ENCODE data around the gene PAGE4. TPM values are rescaled to one million over a fixed set of nuclear protein-coding genes. Genes with fewer than 3 reads are reported as not detected.

The PAGE4 gene
- total RNA-seq, 5 donors from 2014 or later (not counting 1 experiment from before 2014, with no cell fraction given) = not detected

GRCh38 chrX:49878128-49878833 is 49.2 kb downstream of the PAGE4 start:
- POLR2A ChIA-PET = interaction anchor here in 1 of 2 donors (0.5 kb wide), 1 partner anchor 606 kb away, joined by 3 read pairs; no protein-coding TSS in a partner anchor
- 78% methylated on average over 4 of the region's 28 CpGs for WGBS (ENCODE audit: insufficient coverage)

GRCh38 chrX:49878834-49879655 is 49.9 kb downstream of the PAGE4 start, which contains the start of gene USP27X:
TSS of gene USP27X (plus strand) at chrX:49879484. CDS start at chrX:49880308, 824 bp downstream.
- WGBS (ENCODE audit: insufficient coverage) = 0% methylated on average over 10 of the region's 60 CpGs
- peaks cover 0 to 29% of the 10 kb centered on the region in 2 experiments for H3K4me1 ChIP-seq (ENCODE audit: control insufficient read depth in 1 of 2, extremely low read depth in 1 of 2, insufficient read depth in 2 of 2, low read length in 2 of 2)
- Mint-ChIP-seq H3K4me1 (peaks cover 22 to 39% (median 30%) of the 10 kb centered on the region in 3 donors), H3K9me3 (no peaks in the 10 kb centered on the region), H3K27me3 (peaks cover 0 to 4% of the 10 kb centered on the region in 2 donors), H3K36me3 (peaks cover 4% of the 10 kb centered on the region), H3K4me3 (peak within 1 kb of the TSS; percentile 78 to 86 (median 79)), H3K27ac (peak within 1 kb of the TSS; percentile 79 to 84)
- H3K4me3 ChIP-seq (ENCODE audit: control insufficient read depth in 1 of 2, extremely low read depth in 1 of 2, low read length in 1 of 2) = peak within 1 kb of the TSS; percentile 27 to 58
- H3K9me3 ChIP-seq = no peaks in the 10 kb centered on the region
- no peaks in the 10 kb centered on the region for H3K27me3 ChIP-seq (replicated peaks in 1 of 2; ENCODE audit: control insufficient read depth in 2 of 2, extremely low read depth in 1 of 2, insufficient read depth in 2 of 2, low read length in 1 of 2)
- ATAC-seq (replicated peaks in 1 of 4) = peak; percentile 90 to 93 (median 92)
- ChIA-PET POLR2A (no interaction called here), CTCF (interaction anchor here (0.6 to 1.8 kb wide), 4 partner anchors 42 to 521 kb away, joined by 3 to 8 read pairs (median 4); partner anchors contain the start of gene CLCN5 (in 1 of the 2))
- no peaks in the 10 kb centered on the region for H3K36me3 ChIP-seq (ENCODE audit: control insufficient read depth in 2 of 2, extremely low read depth in 1 of 2, insufficient read depth in 1 of 2, low read length in 1 of 2)
- DNase-seq = peak; percentile 60 to 88 (median 76)
- H3K27ac ChIP-seq (ENCODE audit: low read length) = peak within 1 kb of the TSS; percentile 52

More at GRCh38 chrX:49878128-49878833, 49.2 kb downstream of the PAGE4 start:
- H3K27me3 Mint-ChIP-seq = peaks cover 0 to 4% of the 10 kb centered on the region in 2 donors
- H3K27me3 ChIP-seq (replicated peaks in 1 of 2; ENCODE audit: control insufficient read depth in 2 of 2, extremely low read depth in 1 of 2, insufficient read depth in 2 of 2, low read length in 1 of 2) = no peaks in the 10 kb centered on the region
- H3K4me1 Mint-ChIP-seq = peaks cover 22 to 37% (median 30%) of the 10 kb centered on the region in 3 donors
- peaks cover 0 to 29% of the 10 kb centered on the region in 2 experiments for H3K4me1 ChIP-seq (ENCODE audit: control insufficient read depth in 1 of 2, extremely low read depth in 1 of 2, insufficient read depth in 2 of 2, low read length in 2 of 2)
- H3K9me3 Mint-ChIP-seq = no peaks in the 10 kb centered on the region
- H3K4me3 ChIP-seq (ENCODE audit: control insufficient read depth in 1 of 2, extremely low read depth in 1 of 2, low read length in 1 of 2) = peak overlapping the region; percentile 27 to 58
- H3K9me3 ChIP-seq = no peaks in the 10 kb centered on the region
- no peaks in the 10 kb centered on the region for H3K36me3 ChIP-seq (ENCODE audit: control insufficient read depth in 2 of 2, extremely low read depth in 1 of 2, insufficient read depth in 1 of 2, low read length in 1 of 2)
- H3K27ac Mint-ChIP-seq = peak overlapping the region; percentile 63 to 78
- ATAC-seq (replicated peaks in 1 of 4) = no peak
- CTCF ChIA-PET = interaction anchor here in 1 of 2 donors (0.9 to 1.4 kb wide), 2 partner anchors 117 to 688 kb away, joined by 3 read pairs; no protein-coding TSS in a partner anchor
- H3K36me3 Mint-ChIP-seq = peaks cover 4% of the 10 kb centered on the region
- peak overlapping the region; percentile 52 for H3K27ac ChIP-seq (ENCODE audit: low read length)
- peak in 1 of 35 experiments; percentile 3 for DNase-seq
- H3K4me3 Mint-ChIP-seq = peak overlapping the region; percentile 68 to 78 (median 74)

GRCh38 chrX:49879656-49880277 is 50.7 kb downstream of the PAGE4 start:
- no peaks in the 10 kb centered on the region for H3K36me3 ChIP-seq (ENCODE audit: control insufficient read depth in 2 of 2, extremely low read depth in 1 of 2, insufficient read depth in 1 of 2, low read length in 1 of 2)
- H3K36me3 Mint-ChIP-seq = peaks cover 4% of the 10 kb centered on the region
- H3K27ac Mint-ChIP-seq = peak overlapping the region; percentile 79 to 84
- H3K4me1 Mint-ChIP-seq = peaks cover 22 to 42% (median 34%) of the 10 kb centered on the region in 3 donors
- peaks cover 0 to 29% of the 10 kb centered on the region in 2 experiments for H3K4me1 ChIP-seq (ENCODE audit: control insufficient read depth in 1 of 2, extremely low read depth in 1 of 2, insufficient read depth in 2 of 2, low read length in 2 of 2)
- peak overlapping the region; percentile 23 for H3K27ac ChIP-seq (ENCODE audit: low read length)
- H3K27me3 ChIP-seq (replicated peaks in 1 of 2; ENCODE audit: control insufficient read depth in 2 of 2, extremely low read depth in 1 of 2, insufficient read depth in 2 of 2, low read length in 1 of 2) = no peaks in the 10 kb centered on the region
- peak in 2 of 35 experiments; percentile 7 to 24 for DNase-seq
- no peaks in the 10 kb centered on the region for H3K9me3 ChIP-seq
- peak overlapping the region in 1 of 2 donors; percentile 58 for H3K4me3 ChIP-seq (ENCODE audit: control insufficient read depth in 1 of 2, extremely low read depth in 1 of 2, low read length in 1 of 2)
- CTCF ChIA-PET = interaction anchor here in 1 of 2 donors (1.4 to 1.8 kb wide), 2 partner anchors 43 to 118 kb away, joined by 3 to 8 read pairs; partner anchors contain the start of gene CLCN5
- no peaks in the 10 kb centered on the region for H3K9me3 Mint-ChIP-seq
- peaks cover 0 to 4% of the 10 kb centered on the region in 2 donors for H3K27me3 Mint-ChIP-seq
- POLR2A ChIA-PET = no interaction called here
- peak overlapping the region; percentile 78 to 86 (median 79) for H3K4me3 Mint-ChIP-seq
- peak; percentile 6 to 43 (median 29) for ATAC-seq (replicated peaks in 1 of 4)
- WGBS (ENCODE audit: insufficient coverage) = 0% methylated on average over 1 of the region's 55 CpGs

DNA sequence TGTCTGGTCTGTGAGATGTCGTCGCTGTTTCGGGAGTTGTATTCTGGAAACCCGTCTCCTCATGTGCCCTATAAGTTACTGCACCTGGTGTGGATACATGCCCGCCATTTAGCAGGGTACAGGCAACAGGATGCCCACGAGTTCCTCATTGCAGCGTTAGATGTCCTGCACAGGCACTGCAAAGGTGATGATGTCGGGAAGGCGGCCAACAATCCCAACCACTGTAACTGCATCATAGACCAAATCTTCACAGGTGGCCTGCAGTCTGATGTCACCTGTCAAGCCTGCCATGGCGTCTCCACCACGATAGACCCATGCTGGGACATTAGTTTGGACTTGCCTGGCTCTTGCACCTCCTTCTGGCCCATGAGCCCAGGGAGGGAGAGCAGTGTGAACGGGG is 51.6 kb downstream of the PAGE4 start:
- peak overlapping the region in 1 of 2 donors; percentile 16 for H3K27ac Mint-ChIP-seq
- WGBS (ENCODE audit: insufficient coverage) = 87% methylated on average over 3 of the region's 12 CpGs
- POLR2A ChIA-PET = no interaction called here
- ATAC-seq (replicated peaks in 1 of 4) (no peak), DNase-seq (no peak)
- H3K4me1 Mint-ChIP-seq = peaks cover 22 to 42% (median 34%) of the 10 kb centered on the region in 3 donors
- H3K36me3 ChIP-seq (ENCODE audit: control insufficient read depth in 2 of 2, extremely low read depth in 1 of 2, insufficient read depth in 1 of 2, low read length in 1 of 2) = no peaks in the 10 kb centered on the region
- H3K4me3 Mint-ChIP-seq = peak overlapping the region in 2 of 3 donors; percentile 51 to 78
- peaks cover 4% of the 10 kb centered on the region for H3K36me3 Mint-ChIP-seq
- no peaks in the 10 kb centered on the region for H3K9me3 Mint-ChIP-seq
- peaks cover 0 to 29% of the 10 kb centered on the region in 2 experiments for H3K4me1 ChIP-seq (ENCODE audit: control insufficient read depth in 1 of 2, extremely low read depth in 1 of 2, insufficient read depth in 2 of 2, low read length in 2 of 2)
- no peak overlapping the region for H3K27ac ChIP-seq (ENCODE audit: low read length)
- no peaks in the 10 kb centered on the region for H3K9me3 ChIP-seq
- no peaks in the 10 kb centered on the region for H3K27me3 Mint-ChIP-seq
- H3K27me3 ChIP-seq (replicated peaks in 1 of 2; ENCODE audit: control insufficient read depth in 2 of 2, extremely low read depth in 1 of 2, insufficient read depth in 2 of 2, low read length in 1 of 2) = no peaks in the 10 kb centered on the region
- no peak overlapping the region for H3K4me3 ChIP-seq (ENCODE audit: control insufficient read depth in 1 of 2, extremely low read depth in 1 of 2, low read length in 1 of 2)
- CTCF ChIA-PET = interaction anchor here (1.1 to 1.8 kb wide), 2 partner anchors 40 to 42 kb away, joined by 3 to 8 read pairs; partner anchors contain the start of gene CLCN5 (in 1 of the 2)

Other genes starting within 250 kb of the PAGE4 start
- not detected for gene GAGE12H, start 249.4 kb upstream of the PAGE4 start, total RNA-seq
- not detected for gene GAGE2A, start 239.8 kb upstream of the PAGE4 start, total RNA-seq
- gene GAGE1, start 230.3 kb upstream of the PAGE4 start, total RNA-seq = under 1 TPM in 2 of 5 donors, not detected in 3; 0.54 to 0.72 TPM
- not detected for gene PAGE1, start 133.3 kb upstream of the PAGE4 start, total RNA-seq
- gene USP27X, start 50.2 kb downstream of the PAGE4 start, total RNA-seq = 1 to 10 TPM; 2.9 to 5.3 (median 3.7) TPM
- gene CLCN5, start 93.3 kb downstream of the PAGE4 start, total RNA-seq = 1 to 10 TPM; 1.4 to 2.3 (median 2.2) TPM